Measurements from ENCODE around the gene AK8. TPM values are rescaled to one million over a fixed set of nuclear protein-coding genes. Genes with fewer than 3 reads are reported as not detected.

The AK8 gene
- polyA plus RNA-seq, 1 of the 3 experiments (the other 2 are of a cell fraction): 0.77 TPM

- no peak for TF ChIP-seq RFX5 (IDR thresholded peaks at IDR 0.05; ENCODE audit: low read length)
- TF ChIP-seq FOXM1 (IDR thresholded peaks at IDR 0.05; ENCODE audit: low read depth): no peak
- no peak for TF ChIP-seq SIN3A (IDR thresholded peaks at IDR 0.05; ENCODE audit: borderline replicate concordance, low read depth, low read length)
- no peak for TF ChIP-seq RCOR1 (IDR thresholded peaks at IDR 0.05; ENCODE audit: low read length)
- TF ChIP-seq POLR2AphosphoS5 (IDR thresholded peaks at IDR 0.05; ENCODE audit: low read depth, low read length): no peak
Observed at GRCh38 chr9:132728497-132728896, 149.6 kb downstream of the AK8 start (continued).

GRCh38 chr9:132728071-132728470, 150.0 kb downstream of the AK8 start:
- no peak overlapping the region for H3K9ac ChIP-seq
- ChIA-PET CTCF (no interaction called here), POLR2A (no interaction called here)
- 53% methylated on average over 5 of the region's 5 CpGs for WGBS (ENCODE audit: low lambda C conversion rate)
- no peaks in the 10 kb centered on the region for H3K4me1 ChIP-seq (ENCODE audit: control insufficient read depth in 1 of 2, insufficient read depth in 2 of 2, low read depth in 1 of 2, low read length in 1 of 2)
- no peaks in the 10 kb centered on the region for H3K36me3 ChIP-seq (replicated peaks in 1 of 2; ENCODE audit: control insufficient read depth in 1 of 2, insufficient read depth in 2 of 2, low read length in 1 of 2)
- no peak for DNase-seq
- H4K20me1 ChIP-seq (ENCODE audit: insufficient read depth): no peaks in the 10 kb centered on the region
- H3K9me3 ChIP-seq: no peaks in the 10 kb centered on the region
- no peak overlapping the region for H2AFZ ChIP-seq (ENCODE audit: low read depth)
- no peaks in the 10 kb centered on the region for H3F3A ChIP-seq (replicated peaks; ENCODE audit: insufficient read depth)
- no peak overlapping the region for H3K27ac ChIP-seq (ENCODE audit: low read depth in 2 of 2, low read length in 1 of 2)
- no peak overlapping the region for H3K4me3 ChIP-seq (ENCODE audit: low read depth in 2 of 2, low read length in 1 of 2)
- peaks cover 5% of the 10 kb centered on the region; the same call in 1 of the 2 replicates for H3K27me3 ChIP-seq (ENCODE audit: insufficient read depth)
- H3K79me2 ChIP-seq (ENCODE audit: insufficient read depth): no peaks in the 10 kb centered on the region
- TF ChIP-seq RAD21 (IDR thresholded peaks at IDR 0.05; ENCODE audit: low read length) (no peak), RCOR1 (IDR thresholded peaks at IDR 0.05; ENCODE audit: low read length) (no peak), MAX (IDR thresholded peaks at IDR 0.05; ENCODE audit: low read depth) (no peak), NRF1 (IDR thresholded peaks at IDR 0.05; ENCODE audit: low read depth, low read length) (no peak), TCF12 (IDR thresholded peaks at IDR 0.05) (no peak), SIN3A (IDR thresholded peaks at IDR 0.05; ENCODE audit: borderline replicate concordance, low read depth, low read length) (no peak), IRF3 (IDR thresholded peaks at IDR 0.05; ENCODE audit: low read depth, low read length) (no peak), USF2 (IDR thresholded peaks at IDR 0.05; ENCODE audit: borderline replicate concordance, low read depth, low read length) (no peak), REST (IDR thresholded peaks at IDR 0.05; ENCODE audit: low read depth, low read length) (no peak), RFX5 (IDR thresholded peaks at IDR 0.05; ENCODE audit: low read length) (no peak), YY1 (IDR thresholded peaks at IDR 0.05; ENCODE audit: low read depth) (no peak), CHD2 (IDR thresholded peaks at IDR 0.05; ENCODE audit: low read length, partially characterized antibody) (no peak), POLR2AphosphoS5 (IDR thresholded peaks at IDR 0.05; ENCODE audit: low read depth, low read length) (no peak), FOXJ3 (CRISPR knock-in tag; IDR thresholded peaks at IDR 0.05) (no peak), EP300 (IDR thresholded peaks at IDR 0.05; ENCODE audit: borderline replicate concordance in 1 of 2, low read depth in 1 of 2, low read length in 1 of 2) (no peak), GABPA (IDR thresholded peaks at IDR 0.05; ENCODE audit: low read depth) (no peak), GATA2 (CRISPR knock-in tag; IDR thresholded peaks at IDR 0.05) (no peak), TAF1 (IDR thresholded peaks at IDR 0.05; ENCODE audit: borderline replicate concordance, low read depth, low read length) (no peak)
- no peak overlapping the region for H3K4me2 ChIP-seq
- no peaks in the 10 kb centered on the region for H3K9me2 ChIP-seq
